ENCODE measurements around the gene CAMKK1.

GRCh38 chr17:3916825-3917224 lies 24.0 kb upstream of the CAMKK1 start:
- TF ChIP-seq, protein P1, sequence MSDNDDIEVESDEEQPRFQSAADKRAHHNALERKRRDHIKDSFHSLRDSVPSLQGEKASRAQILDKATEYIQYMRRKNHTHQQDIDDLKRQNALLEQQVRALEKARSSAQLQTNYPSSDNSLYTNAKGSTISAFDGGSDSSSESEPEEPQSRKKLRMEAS (IDR thresholded peaks at IDR 0.05; ENCODE audit: low read depth) = no peak
- TF ChIP-seq, protein P2, sequence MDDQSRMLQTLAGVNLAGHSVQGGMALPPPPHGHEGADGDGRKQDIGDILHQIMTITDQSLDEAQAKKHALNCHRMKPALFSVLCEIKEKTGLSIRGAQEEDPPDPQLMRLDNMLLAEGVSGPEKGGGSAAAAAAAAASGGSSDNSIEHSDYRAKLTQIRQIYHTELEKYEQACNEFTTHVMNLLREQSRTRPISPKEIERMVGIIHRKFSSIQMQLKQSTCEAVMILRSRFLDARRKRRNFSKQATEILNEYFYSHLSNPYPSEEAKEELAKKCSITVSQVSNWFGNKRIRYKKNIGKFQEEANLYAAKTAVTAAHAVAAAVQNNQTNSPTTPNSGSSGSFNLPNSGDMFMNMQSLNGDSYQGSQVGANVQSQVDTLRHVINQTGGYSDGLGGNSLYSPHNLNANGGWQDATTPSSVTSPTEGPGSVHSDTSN (IDR thresholded peaks at IDR 0.05) = no peak
- no peak for TF ChIP-seq CTCF (IDR thresholded peaks at IDR 0.05)
- no peak for TF ChIP-seq IRF3 (IDR thresholded peaks at IDR 0.05; ENCODE audit: low read depth, low read length)
- no peak for TF ChIP-seq SIN3A (IDR thresholded peaks at IDR 0.05; ENCODE audit: borderline replicate concordance, low read depth, low read length)
- no peak for TF ChIP-seq RAD21 (IDR thresholded peaks at IDR 0.05; ENCODE audit: low read length)
- no peak for TF ChIP-seq EP300 (IDR thresholded peaks at IDR 0.05; ENCODE audit: borderline replicate concordance in 1 of 2, low read depth in 1 of 2, low read length in 1 of 2)
- no peak for TF ChIP-seq JUND (IDR thresholded peaks at IDR 0.05)
- TF ChIP-seq POLR2AphosphoS5 (IDR thresholded peaks at IDR 0.05; ENCODE audit: low read depth, low read length) = no peak
- TF ChIP-seq GABPA (IDR thresholded peaks at IDR 0.05; ENCODE audit: low read depth) = no peak
